Measurements from ENCODE around the gene NUDT22.
A peak's percentile ranks its signal among the peaks of the same experiment; 100 is the strongest.

Gene NUDT22

DNA sequence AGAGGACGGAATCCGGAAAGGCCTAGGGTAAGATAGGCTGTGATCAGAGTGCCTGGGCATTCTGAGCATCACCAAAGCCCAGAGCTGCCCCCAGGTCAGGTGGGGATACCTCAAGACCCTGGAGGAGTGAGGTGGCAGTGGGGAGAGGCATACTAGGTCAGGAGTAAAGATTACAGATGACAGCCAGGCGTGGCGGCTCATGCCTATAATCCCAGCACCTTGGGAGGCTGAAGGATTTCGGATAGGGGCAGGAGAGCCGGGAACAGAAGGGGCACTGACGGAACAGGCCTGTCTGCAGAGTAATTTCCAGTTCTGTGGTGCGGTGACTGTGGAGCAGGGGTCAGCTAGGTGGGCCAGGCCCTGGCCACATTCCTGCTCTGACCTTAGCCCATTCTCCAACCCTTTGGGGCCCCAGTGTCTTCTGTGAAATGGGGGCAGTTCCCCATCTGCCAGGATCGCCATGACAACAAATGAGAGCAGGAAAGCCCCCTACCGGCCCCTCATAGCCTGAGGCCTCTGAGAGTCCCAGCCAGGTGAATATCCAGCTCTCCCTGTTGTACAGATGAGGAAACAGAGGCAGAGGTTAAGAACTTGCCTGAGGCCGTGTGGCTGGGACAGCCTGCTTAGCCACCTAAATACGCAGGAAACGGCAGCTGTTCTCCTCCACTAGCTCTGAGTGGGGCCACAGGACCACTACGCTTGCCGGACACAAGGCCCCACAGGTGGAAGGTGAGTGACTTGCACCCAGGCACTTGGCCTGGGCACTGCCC lies 49.1 kb downstream of the NUDT22 start:
- no peak for TF ChIP-seq CTCF (conservative IDR thresholded peaks at IDR 0.05)
- peak overlapping the region; percentile 99 for H3K27ac ChIP-seq

DNA sequence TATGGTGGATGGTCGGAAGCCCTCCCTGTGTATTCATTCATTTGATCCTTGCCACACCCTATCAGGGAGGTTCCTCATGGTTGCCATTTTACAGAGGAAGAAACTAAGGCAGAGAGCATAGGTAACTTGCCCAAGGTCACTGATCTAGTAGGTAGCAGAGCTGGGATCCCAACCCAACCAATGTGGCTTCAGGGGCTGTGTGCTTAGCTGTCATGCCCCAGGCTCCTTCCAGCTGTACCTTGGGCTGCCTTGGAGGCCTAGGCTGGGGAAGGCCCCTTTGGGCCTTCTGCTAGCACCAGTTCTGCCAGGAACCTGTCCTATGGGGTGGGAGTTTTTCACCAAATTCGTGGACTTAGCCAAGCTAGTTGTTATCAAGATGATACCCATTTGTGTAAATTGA lies 49.8 kb downstream of the NUDT22 start:
- H3K27ac ChIP-seq = peak overlapping the region; percentile 99; the same call in 1 of the 2 replicates

GRCh38 chr11:64276653-64277431 lies 50.8 kb downstream of the NUDT22 start:
- no peak for TF ChIP-seq CTCF (conservative IDR thresholded peaks at IDR 0.05)
- peak overlapping the region; percentile 0; the same call in 1 of the 2 replicates for H3K27ac ChIP-seq

More for the DNA sequence above, 49.8 kb downstream of the NUDT22 start:
- no peak for TF ChIP-seq CTCF (conservative IDR thresholded peaks at IDR 0.05)

GRCh38 chr11:64278576-64279190 lies 52.6 kb downstream of the NUDT22 start:
- no peak; the same call in 1 of the 2 replicates for TF ChIP-seq CTCF (conservative IDR thresholded peaks at IDR 0.05)
- H3K27ac ChIP-seq = peak overlapping the region; percentile 2; the same call in 1 of the 2 replicates

All from VCaP (cell line).